ENCODE measurements around the gene CDS1.

The CDS1 gene

DNA sequence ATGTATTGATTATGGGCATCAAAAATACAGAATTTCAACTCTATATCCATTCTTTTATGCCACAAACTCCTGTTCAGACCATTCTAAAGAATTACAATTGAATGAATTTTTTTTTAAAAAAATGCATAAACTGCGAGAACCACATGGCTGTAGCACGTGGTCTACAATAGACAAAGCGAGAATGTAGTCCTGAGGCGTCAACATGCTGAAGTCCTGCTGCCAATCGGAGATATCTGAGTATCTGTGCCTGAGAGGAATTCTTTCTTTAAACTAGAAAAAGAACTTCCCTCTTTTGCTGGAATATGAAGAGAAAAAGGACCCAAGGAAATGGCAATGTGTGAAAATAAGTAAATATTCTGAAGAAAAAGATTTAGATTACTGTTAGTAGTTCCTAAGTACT, 105.7 kb downstream of the CDS1 start:
- no peak overlapping the region for H3K4me3 ChIP-seq (ENCODE audit: low read length)
- no peak for DNase-seq (ENCODE audit: low read depth)
- TF ChIP-seq, protein P1, sequence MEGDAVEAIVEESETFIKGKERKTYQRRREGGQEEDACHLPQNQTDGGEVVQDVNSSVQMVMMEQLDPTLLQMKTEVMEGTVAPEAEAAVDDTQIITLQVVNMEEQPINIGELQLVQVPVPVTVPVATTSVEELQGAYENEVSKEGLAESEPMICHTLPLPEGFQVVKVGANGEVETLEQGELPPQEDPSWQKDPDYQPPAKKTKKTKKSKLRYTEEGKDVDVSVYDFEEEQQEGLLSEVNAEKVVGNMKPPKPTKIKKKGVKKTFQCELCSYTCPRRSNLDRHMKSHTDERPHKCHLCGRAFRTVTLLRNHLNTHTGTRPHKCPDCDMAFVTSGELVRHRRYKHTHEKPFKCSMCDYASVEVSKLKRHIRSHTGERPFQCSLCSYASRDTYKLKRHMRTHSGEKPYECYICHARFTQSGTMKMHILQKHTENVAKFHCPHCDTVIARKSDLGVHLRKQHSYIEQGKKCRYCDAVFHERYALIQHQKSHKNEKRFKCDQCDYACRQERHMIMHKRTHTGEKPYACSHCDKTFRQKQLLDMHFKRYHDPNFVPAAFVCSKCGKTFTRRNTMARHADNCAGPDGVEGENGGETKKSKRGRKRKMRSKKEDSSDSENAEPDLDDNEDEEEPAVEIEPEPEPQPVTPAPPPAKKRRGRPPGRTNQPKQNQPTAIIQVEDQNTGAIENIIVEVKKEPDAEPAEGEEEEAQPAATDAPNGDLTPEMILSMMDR (IDR thresholded peaks at IDR 0.05; ENCODE audit: insufficient read depth, low read depth, low read length, missing control alignments), result no peak

DNA sequence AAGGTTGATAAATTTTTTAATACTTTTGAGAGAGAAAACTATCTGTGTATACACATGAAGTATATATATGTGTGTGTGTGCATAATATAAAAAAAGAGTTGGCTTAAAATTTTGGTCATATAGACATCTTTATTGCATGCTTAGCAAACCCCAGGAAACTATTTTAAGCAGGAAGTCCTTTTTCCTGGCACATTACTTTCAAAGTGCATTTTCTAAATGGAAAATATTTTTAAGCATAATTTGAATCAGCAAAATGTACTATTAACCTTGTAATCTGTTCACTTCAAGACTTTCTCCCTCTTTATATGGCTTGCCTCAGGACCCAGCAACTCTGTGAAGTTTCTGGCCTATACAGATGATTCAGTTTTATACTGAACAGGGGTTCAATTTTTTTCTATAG, 106.3 kb downstream of the CDS1 start:
- H3K4me3 ChIP-seq (ENCODE audit: low read length), result no peak overlapping the region
- DNase-seq (ENCODE audit: low read depth), result no peak
- TF ChIP-seq, protein P1 (IDR thresholded peaks at IDR 0.05; ENCODE audit: insufficient read depth, low read depth, low read length, missing control alignments), result no peak

- DNase-seq (ENCODE audit: low read depth), result no peak
- H3K4me3 ChIP-seq (ENCODE audit: low read length), result no peak overlapping the region
- TF ChIP-seq, protein P1 (IDR thresholded peaks at IDR 0.05; ENCODE audit: insufficient read depth, low read depth, low read length, missing control alignments), result no peak
Observed at GRCh38 chr4:84690481-84690880, 107.6 kb downstream of the CDS1 start.

GRCh38 chr4:84691170-84691691, 108.3 kb downstream of the CDS1 start:
- peak; percentile 94 for DNase-seq (ENCODE audit: low read depth)
- TF ChIP-seq, protein P1 (IDR thresholded peaks at IDR 0.05; ENCODE audit: insufficient read depth, low read depth, low read length, missing control alignments), result no peak
- H3K4me3 ChIP-seq (ENCODE audit: low read length), result no peak overlapping the region

DNA sequence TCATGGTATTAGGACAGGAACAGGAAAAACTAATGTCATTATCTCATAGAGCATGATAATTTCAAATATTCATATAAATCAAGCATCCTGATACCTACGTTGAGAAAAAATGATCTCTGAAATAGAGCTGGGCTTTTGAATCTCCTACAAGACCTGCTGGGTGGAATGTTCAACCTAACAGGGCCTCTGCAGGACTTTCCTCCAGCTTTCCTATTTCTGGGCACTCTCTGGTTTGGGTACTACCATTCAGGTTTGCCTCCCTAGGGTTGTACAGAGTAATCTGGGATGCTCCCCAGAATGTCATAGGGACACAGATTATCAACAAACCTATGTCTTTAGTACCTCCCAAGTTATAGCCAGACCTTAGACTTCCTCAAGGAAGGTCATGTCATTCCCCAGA, 108.9 kb downstream of the CDS1 start:
- no peak overlapping the region for H3K4me3 ChIP-seq (ENCODE audit: low read length)
- TF ChIP-seq, protein P1 (IDR thresholded peaks at IDR 0.05; ENCODE audit: insufficient read depth, low read depth, low read length, missing control alignments), result no peak

GRCh38 chr4:84697159-84697558, 114.2 kb downstream of the CDS1 start:
- H3K4me3 ChIP-seq (ENCODE audit: low read length), result no peak overlapping the region
- DNase-seq (ENCODE audit: low read depth), result no peak

More for the DNA sequence above, 108.9 kb downstream of the CDS1 start:
- DNase-seq (ENCODE audit: low read depth), result no peak

More at GRCh38 chr4:84697159-84697558, 114.2 kb downstream of the CDS1 start:
- TF ChIP-seq, protein P1 (IDR thresholded peaks at IDR 0.05; ENCODE audit: insufficient read depth, low read depth, low read length, missing control alignments), result no peak

Measured in epithelial cell of esophagus (primary cell).